Measurements from ENCODE around the gene EIF3F.

EIF3F gene

GRCh38 chr11:7977232-7977917 lies 9.8 kb upstream of the EIF3F start:
- TF ChIP-seq SNAI2 (CRISPR knock-in tag; IDR thresholded peaks at IDR 0.05) (no peak), ISL1 (CRISPR knock-in tag; IDR thresholded peaks at IDR 0.05) (peak; percentile 49)
- ATAC-seq = peak; percentile 87

DNA sequence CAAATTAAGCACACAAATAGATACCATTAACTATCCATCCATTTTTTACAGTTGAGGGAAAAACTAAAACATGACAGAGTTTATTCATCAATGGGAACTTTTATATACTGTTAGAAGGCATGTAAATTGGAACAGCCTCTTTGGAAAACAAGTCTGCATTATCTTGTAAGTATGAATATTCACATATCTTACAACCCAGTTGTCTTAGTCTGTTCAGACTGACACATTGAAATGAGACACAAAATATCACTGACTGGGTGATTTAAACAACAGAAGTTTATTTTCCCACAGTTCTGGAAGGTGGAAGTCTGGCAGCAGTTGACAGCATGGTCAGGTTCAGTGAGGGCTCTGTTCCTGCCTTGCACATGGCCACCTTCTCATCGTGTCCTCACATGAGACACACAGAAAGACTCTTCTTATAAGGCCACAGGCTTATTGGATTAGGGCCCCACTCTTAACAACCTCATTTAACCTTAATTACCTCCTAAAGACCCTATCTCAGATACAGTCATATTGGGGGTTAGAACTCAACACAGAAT lies 5.4 kb upstream of the EIF3F start:
- no peak for ATAC-seq
- TF ChIP-seq SNAI2 (CRISPR knock-in tag; IDR thresholded peaks at IDR 0.05) (no peak), ZNF8 (CRISPR knock-in tag; IDR thresholded peaks at IDR 0.05) (no peak), CREB5 (CRISPR knock-in tag; IDR thresholded peaks at IDR 0.05; ENCODE audit: low read depth) (no peak), PATZ1 (CRISPR knock-in tag; IDR thresholded peaks at IDR 0.05; ENCODE audit: borderline replicate concordance) (no peak)

DNA sequence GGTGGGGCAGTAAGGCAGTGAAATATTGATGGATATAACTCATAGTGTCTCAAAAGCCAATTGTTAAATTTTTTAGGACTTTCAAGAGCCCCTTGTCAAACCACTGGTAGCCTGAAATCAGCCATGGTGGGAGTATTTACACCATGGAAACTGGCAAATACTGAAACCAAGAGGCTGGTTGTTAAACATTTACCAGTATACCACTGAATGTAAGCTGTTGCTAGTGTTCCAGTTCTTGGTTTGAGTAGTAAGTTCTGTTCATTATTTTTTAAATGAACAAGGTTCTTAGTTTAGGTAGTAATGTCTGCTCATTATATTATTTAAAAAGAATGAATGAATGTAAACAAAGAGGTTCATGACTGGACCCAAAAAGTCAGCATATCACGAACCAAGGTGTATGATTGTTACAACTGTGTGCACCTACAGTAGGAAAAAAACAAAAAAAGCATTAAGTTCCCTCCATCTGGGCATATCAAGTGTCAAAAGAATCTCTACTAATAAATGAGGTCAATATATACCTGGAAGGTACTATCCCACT lies 4.5 kb upstream of the EIF3F start:
- no peak for TF ChIP-seq SNAI2 (CRISPR knock-in tag; IDR thresholded peaks at IDR 0.05)
- TF ChIP-seq, protein P1, sequence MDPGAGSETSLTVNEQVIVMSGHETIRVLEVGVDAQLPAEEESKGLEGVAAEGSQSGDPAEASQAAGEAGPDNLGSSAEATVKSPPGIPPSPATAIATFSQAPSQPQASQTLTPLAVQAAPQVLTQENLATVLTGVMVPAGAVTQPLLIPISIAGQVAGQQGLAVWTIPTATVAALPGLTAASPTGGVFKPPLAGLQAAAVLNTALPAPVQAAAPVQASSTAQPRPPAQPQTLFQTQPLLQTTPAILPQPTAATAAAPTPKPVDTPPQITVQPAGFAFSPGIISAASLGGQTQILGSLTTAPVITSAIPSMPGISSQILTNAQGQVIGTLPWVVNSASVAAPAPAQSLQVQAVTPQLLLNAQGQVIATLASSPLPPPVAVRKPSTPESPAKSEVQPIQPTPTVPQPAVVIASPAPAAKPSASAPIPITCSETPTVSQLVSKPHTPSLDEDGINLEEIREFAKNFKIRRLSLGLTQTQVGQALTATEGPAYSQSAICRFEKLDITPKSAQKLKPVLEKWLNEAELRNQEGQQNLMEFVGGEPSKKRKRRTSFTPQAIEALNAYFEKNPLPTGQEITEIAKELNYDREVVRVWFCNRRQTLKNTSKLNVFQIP (CRISPR knock-in tag; IDR thresholded peaks at IDR 0.05; ENCODE audit: borderline replicate concordance, low read depth) = no peak
- no peak for TF ChIP-seq TSHZ2 (CRISPR knock-in tag; IDR thresholded peaks at IDR 0.05)
- TF ChIP-seq PPARA (CRISPR knock-in tag; IDR thresholded peaks at IDR 0.05; ENCODE audit: borderline replicate concordance) = no peak
- TF ChIP-seq TCF4 (CRISPR knock-in tag; IDR thresholded peaks at IDR 0.05; ENCODE audit: borderline replicate concordance) = no peak
- no peak for TF ChIP-seq ZNF8 (CRISPR knock-in tag; IDR thresholded peaks at IDR 0.05)
- no peak for TF ChIP-seq RARB (CRISPR knock-in tag; IDR thresholded peaks at IDR 0.05)
- TF ChIP-seq ZFP30 (CRISPR knock-in tag; IDR thresholded peaks at IDR 0.05) = no peak
- TF ChIP-seq GLIS3 (CRISPR knock-in tag; IDR thresholded peaks at IDR 0.05) = no peak
- no peak for TF ChIP-seq ZNF70 (CRISPR knock-in tag; IDR thresholded peaks at IDR 0.05)
- TF ChIP-seq ZNF565 (CRISPR knock-in tag; conservative IDR thresholded peaks at IDR 0.05; ENCODE audit: low read depth) = no peak
- TF ChIP-seq TOX (CRISPR knock-in tag; IDR thresholded peaks at IDR 0.05; ENCODE audit: borderline replicate concordance) = no peak
- no peak for ATAC-seq

- TF ChIP-seq TCF4 (CRISPR knock-in tag; IDR thresholded peaks at IDR 0.05; ENCODE audit: borderline replicate concordance) = no peak
- ATAC-seq = no peak
These were observed 3.1 kb upstream of the EIF3F start for GRCh38 chr11:7983832-7984590.

- ATAC-seq = peak; percentile 49
These were observed 385 bp downstream of the EIF3F start for GRCh38 chr11:7987560-7987883.
